ENCODE measurements around the gene CLDN7.
A peak's percentile ranks its signal among the peaks of the same experiment; 100 is the strongest.

Gene CLDN7

GRCh38 chr17:7284911-7285310 is 22.6 kb upstream of the CLDN7 start:
- Histone ChIP-seq H3K9me3 (ENCODE audit: control insufficient read depth, insufficient read depth, low read depth, low read length) (no peaks in the 10 kb centered on the region), H3K27ac (ENCODE audit: low read depth, low read length) (no peak overlapping the region), H3K4me3 (ENCODE audit: low read depth, low read length) (no peak overlapping the region), H3K36me3 (ENCODE audit: control insufficient read depth, insufficient read depth, low read length) (peaks cover 35% of the 10 kb centered on the region), H3K9ac (ENCODE audit: low read length) (no peak overlapping the region), H3K27me3 (ENCODE audit: control insufficient read depth, insufficient read depth, low read length) (peaks cover 9% of the 10 kb centered on the region), H3K4me1 (ENCODE audit: control insufficient read depth, insufficient read depth, low read length) (peaks cover 7% of the 10 kb centered on the region)

GRCh38 chr17:7283471-7284216 is 21.4 kb upstream of the CLDN7 start:
- Histone ChIP-seq H3K27me3 (ENCODE audit: control insufficient read depth, insufficient read depth, low read length) (peaks cover 9% of the 10 kb centered on the region), H3K4me1 (ENCODE audit: control insufficient read depth, insufficient read depth, low read length) (peaks cover 11% of the 10 kb centered on the region), H3K27ac (ENCODE audit: low read depth, low read length) (no peak overlapping the region), H3K9me3 (ENCODE audit: control insufficient read depth, insufficient read depth, low read depth, low read length) (no peaks in the 10 kb centered on the region), H3K4me3 (ENCODE audit: low read depth, low read length) (no peak overlapping the region), H3K36me3 (ENCODE audit: control insufficient read depth, insufficient read depth, low read length) (peaks cover 35% of the 10 kb centered on the region), H3K9ac (ENCODE audit: low read length) (no peak overlapping the region)

- Histone ChIP-seq H3K9ac (ENCODE audit: low read length) (peak overlapping the region; percentile 73), H3K27ac (ENCODE audit: low read depth, low read length) (no peak overlapping the region), H3K4me1 (ENCODE audit: control insufficient read depth, insufficient read depth, low read length) (peaks cover 11% of the 10 kb centered on the region), H3K36me3 (ENCODE audit: control insufficient read depth, insufficient read depth, low read length) (peaks cover 33% of the 10 kb centered on the region), H3K4me3 (ENCODE audit: low read depth, low read length) (peak overlapping the region; percentile 77), H3K9me3 (ENCODE audit: control insufficient read depth, insufficient read depth, low read depth, low read length) (no peaks in the 10 kb centered on the region), H3K27me3 (ENCODE audit: control insufficient read depth, insufficient read depth, low read length) (peaks cover 9% of the 10 kb centered on the region)
Observed at GRCh38 chr17:7282752-7283321, 20.6 kb upstream of the CLDN7 start.

- Histone ChIP-seq H3K27me3 (ENCODE audit: control insufficient read depth, insufficient read depth, low read length) (peaks cover 9% of the 10 kb centered on the region), H3K36me3 (ENCODE audit: control insufficient read depth, insufficient read depth, low read length) (peaks cover 27% of the 10 kb centered on the region), H3K27ac (ENCODE audit: low read depth, low read length) (no peak overlapping the region), H3K4me1 (ENCODE audit: control insufficient read depth, insufficient read depth, low read length) (peaks cover 11% of the 10 kb centered on the region), H3K9ac (ENCODE audit: low read length) (peak overlapping the region; percentile 73), H3K4me3 (ENCODE audit: low read depth, low read length) (peak overlapping the region; percentile 77), H3K9me3 (ENCODE audit: control insufficient read depth, insufficient read depth, low read depth, low read length) (no peaks in the 10 kb centered on the region)
Observed at GRCh38 chr17:7281953-7282751, 19.9 kb upstream of the CLDN7 start.

- peaks cover 11% of the 10 kb centered on the region for H3K4me1 ChIP-seq (ENCODE audit: control insufficient read depth, insufficient read depth, low read length)
- H3K36me3 ChIP-seq (ENCODE audit: control insufficient read depth, insufficient read depth, low read length) = peaks cover 23% of the 10 kb centered on the region
- no peaks in the 10 kb centered on the region for H3K9me3 ChIP-seq (ENCODE audit: control insufficient read depth, insufficient read depth, low read depth, low read length)
- no peak within 1 kb of the TSS for H3K27ac ChIP-seq (ENCODE audit: low read depth, low read length)
- peak within 1 kb of the TSS; percentile 77 for H3K4me3 ChIP-seq (ENCODE audit: low read depth, low read length)
- peaks cover 9% of the 10 kb centered on the region for H3K27me3 ChIP-seq (ENCODE audit: control insufficient read depth, insufficient read depth, low read length)
- peak within 1 kb of the TSS; percentile 73 for H3K9ac ChIP-seq (ENCODE audit: low read length)
Observed at GRCh38 chr17:7281074-7281952, 19.0 kb upstream of the CLDN7 start, which contains the start of gene SLC2A4. Gene SLC2A4 (plus strand): TSS chr17:7281718. CDS start chr17:7281935, 217 bp downstream.

- H3K27ac ChIP-seq (ENCODE audit: low read depth, low read length) = no peak overlapping the region
- H3K4me1 ChIP-seq (ENCODE audit: control insufficient read depth, insufficient read depth, low read length) = peaks cover 11% of the 10 kb centered on the region
- H3K9ac ChIP-seq (ENCODE audit: low read length) = peak overlapping the region; percentile 56
- peaks cover 9% of the 10 kb centered on the region for H3K27me3 ChIP-seq (ENCODE audit: control insufficient read depth, insufficient read depth, low read length)
- H3K36me3 ChIP-seq (ENCODE audit: control insufficient read depth, insufficient read depth, low read length) = peaks cover 16% of the 10 kb centered on the region
- peak overlapping the region; percentile 77 for H3K4me3 ChIP-seq (ENCODE audit: low read depth, low read length)
- no peaks in the 10 kb centered on the region for H3K9me3 ChIP-seq (ENCODE audit: control insufficient read depth, insufficient read depth, low read depth, low read length)
Observed at GRCh38 chr17:7280519-7281073, 18.3 kb upstream of the CLDN7 start.

GRCh38 chr17:7279448-7279847 is 17.2 kb upstream of the CLDN7 start:
- H3K27ac ChIP-seq (ENCODE audit: low read depth, low read length) = no peak overlapping the region
- peaks cover 9% of the 10 kb centered on the region for H3K27me3 ChIP-seq (ENCODE audit: control insufficient read depth, insufficient read depth, low read length)
- peaks cover 11% of the 10 kb centered on the region for H3K4me1 ChIP-seq (ENCODE audit: control insufficient read depth, insufficient read depth, low read length)
- no peaks in the 10 kb centered on the region for H3K9me3 ChIP-seq (ENCODE audit: control insufficient read depth, insufficient read depth, low read depth, low read length)
- H3K36me3 ChIP-seq (ENCODE audit: control insufficient read depth, insufficient read depth, low read length) = peaks cover 6% of the 10 kb centered on the region; the same call in 1 of the 2 replicates
- H3K4me3 ChIP-seq (ENCODE audit: low read depth, low read length) = no peak overlapping the region
- H3K9ac ChIP-seq (ENCODE audit: low read length) = no peak overlapping the region

GRCh38 chr17:7266784-7267183 is 4.5 kb upstream of the CLDN7 start:
- Histone ChIP-seq H3K9ac (ENCODE audit: low read length) (no peak overlapping the region), H3K9me3 (ENCODE audit: control insufficient read depth, insufficient read depth, low read depth, low read length) (no peaks in the 10 kb centered on the region), H3K27ac (ENCODE audit: low read depth, low read length) (no peak overlapping the region), H3K36me3 (ENCODE audit: control insufficient read depth, insufficient read depth, low read length) (no peaks in the 10 kb centered on the region), H3K4me1 (ENCODE audit: control insufficient read depth, insufficient read depth, low read length) (peaks cover 7% of the 10 kb centered on the region; the same call in 1 of the 2 replicates), H3K4me3 (ENCODE audit: low read depth, low read length) (no peak overlapping the region), H3K27me3 (ENCODE audit: control insufficient read depth, insufficient read depth, low read length) (peaks cover 18% of the 10 kb centered on the region; the same call in 1 of the 2 replicates)

- Histone ChIP-seq H3K4me3 (ENCODE audit: low read depth, low read length) (peak overlapping the region; percentile 92), H3K9ac (ENCODE audit: low read length) (peak overlapping the region; percentile 53), H3K27ac (ENCODE audit: low read depth, low read length) (peak overlapping the region; percentile 0; the same call in 1 of the 2 replicates), H3K27me3 (ENCODE audit: control insufficient read depth, insufficient read depth, low read length) (peaks cover 29% of the 10 kb centered on the region; the same call in 1 of the 2 replicates), H3K9me3 (ENCODE audit: control insufficient read depth, insufficient read depth, low read depth, low read length) (no peaks in the 10 kb centered on the region), H3K36me3 (ENCODE audit: control insufficient read depth, insufficient read depth, low read length) (peaks cover 17% of the 10 kb centered on the region), H3K4me1 (ENCODE audit: control insufficient read depth, insufficient read depth, low read length) (peaks cover 7% of the 10 kb centered on the region)
Observed at GRCh38 chr17:7263801-7264078, 1.5 kb upstream of the CLDN7 start.
